ENCODE results near the gene XK. TPM values are rescaled to one million over a fixed set of nuclear protein-coding genes. Genes with fewer than 3 reads are reported as not detected.
A peak's percentile ranks its signal among the peaks of the same experiment; 100 is the strongest.

The XK gene
- total RNA-seq, 1 donor from 2014 or later, result 1.1 TPM

GRCh38 chrX:37722595-37722994 lies 37.0 kb downstream of the XK start:
- TF ChIP-seq, protein P1, sequence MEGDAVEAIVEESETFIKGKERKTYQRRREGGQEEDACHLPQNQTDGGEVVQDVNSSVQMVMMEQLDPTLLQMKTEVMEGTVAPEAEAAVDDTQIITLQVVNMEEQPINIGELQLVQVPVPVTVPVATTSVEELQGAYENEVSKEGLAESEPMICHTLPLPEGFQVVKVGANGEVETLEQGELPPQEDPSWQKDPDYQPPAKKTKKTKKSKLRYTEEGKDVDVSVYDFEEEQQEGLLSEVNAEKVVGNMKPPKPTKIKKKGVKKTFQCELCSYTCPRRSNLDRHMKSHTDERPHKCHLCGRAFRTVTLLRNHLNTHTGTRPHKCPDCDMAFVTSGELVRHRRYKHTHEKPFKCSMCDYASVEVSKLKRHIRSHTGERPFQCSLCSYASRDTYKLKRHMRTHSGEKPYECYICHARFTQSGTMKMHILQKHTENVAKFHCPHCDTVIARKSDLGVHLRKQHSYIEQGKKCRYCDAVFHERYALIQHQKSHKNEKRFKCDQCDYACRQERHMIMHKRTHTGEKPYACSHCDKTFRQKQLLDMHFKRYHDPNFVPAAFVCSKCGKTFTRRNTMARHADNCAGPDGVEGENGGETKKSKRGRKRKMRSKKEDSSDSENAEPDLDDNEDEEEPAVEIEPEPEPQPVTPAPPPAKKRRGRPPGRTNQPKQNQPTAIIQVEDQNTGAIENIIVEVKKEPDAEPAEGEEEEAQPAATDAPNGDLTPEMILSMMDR (IDR thresholded peaks at IDR 0.05; ENCODE audit: unreplicated experiment), result no peak

DNA sequence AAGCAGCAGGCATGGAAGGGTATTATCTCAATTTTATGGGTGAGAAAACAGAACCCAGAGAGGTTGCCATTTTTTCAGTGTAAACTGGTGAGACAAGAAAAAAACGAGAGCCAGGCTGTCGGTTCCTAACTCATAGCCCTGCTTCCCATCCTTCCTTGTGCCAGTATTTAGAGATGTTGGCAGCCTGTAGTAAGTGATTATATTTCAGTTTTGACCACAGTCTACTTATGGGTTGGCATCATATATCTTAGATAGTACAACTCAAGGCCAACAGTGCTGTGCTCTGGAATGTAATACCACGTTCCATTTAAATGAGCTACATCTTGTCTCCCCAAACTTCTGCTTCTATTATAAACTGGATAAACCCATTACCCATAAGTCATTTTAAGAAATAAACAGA lies 40.8 kb downstream of the XK start:
- no peak overlapping the region for H3K4me3 Mint-ChIP-seq (ENCODE audit: low read depth)
- TF ChIP-seq, protein P1 (IDR thresholded peaks at IDR 0.05; ENCODE audit: unreplicated experiment), result no peak
- DNase-seq (ENCODE audit: low spot score, unreplicated experiment), result no peak
- no peaks in the 10 kb centered on the region for H3K4me1 Mint-ChIP-seq (ENCODE audit: low read depth)
- H3K36me3 Mint-ChIP-seq (ENCODE audit: insufficient read depth), result peaks cover 2% of the 10 kb centered on the region
- H3K9me3 Mint-ChIP-seq (ENCODE audit: low read depth), result peaks cover 27% of the 10 kb centered on the region
- no peak overlapping the region for H3K27ac Mint-ChIP-seq
- H3K27me3 Mint-ChIP-seq, result no peaks in the 10 kb centered on the region

More at GRCh38 chrX:37722595-37722994, 37.0 kb downstream of the XK start:
- Mint-ChIP-seq H3K4me3 (ENCODE audit: low read depth) (no peak overlapping the region), H3K27me3 (no peaks in the 10 kb centered on the region), H3K9me3 (ENCODE audit: low read depth) (peaks cover 44% of the 10 kb centered on the region), H3K36me3 (ENCODE audit: insufficient read depth) (peaks cover 2% of the 10 kb centered on the region), H3K27ac (no peak overlapping the region), H3K4me1 (ENCODE audit: low read depth) (no peaks in the 10 kb centered on the region)
- DNase-seq (ENCODE audit: low spot score, unreplicated experiment), result no peak

GRCh38 chrX:37745354-37745753 lies 59.8 kb downstream of the XK start:
- Mint-ChIP-seq H3K27ac (no peak overlapping the region), H3K4me1 (ENCODE audit: low read depth) (no peaks in the 10 kb centered on the region), H3K4me3 (ENCODE audit: low read depth) (no peak overlapping the region), H3K36me3 (ENCODE audit: insufficient read depth) (no peaks in the 10 kb centered on the region), H3K9me3 (ENCODE audit: low read depth) (peaks cover 34% of the 10 kb centered on the region), H3K27me3 (no peaks in the 10 kb centered on the region)
- TF ChIP-seq, protein P1 (IDR thresholded peaks at IDR 0.05; ENCODE audit: unreplicated experiment), result peak; percentile 72
- DNase-seq (ENCODE audit: low spot score, unreplicated experiment), result peak; percentile 45

DNA sequence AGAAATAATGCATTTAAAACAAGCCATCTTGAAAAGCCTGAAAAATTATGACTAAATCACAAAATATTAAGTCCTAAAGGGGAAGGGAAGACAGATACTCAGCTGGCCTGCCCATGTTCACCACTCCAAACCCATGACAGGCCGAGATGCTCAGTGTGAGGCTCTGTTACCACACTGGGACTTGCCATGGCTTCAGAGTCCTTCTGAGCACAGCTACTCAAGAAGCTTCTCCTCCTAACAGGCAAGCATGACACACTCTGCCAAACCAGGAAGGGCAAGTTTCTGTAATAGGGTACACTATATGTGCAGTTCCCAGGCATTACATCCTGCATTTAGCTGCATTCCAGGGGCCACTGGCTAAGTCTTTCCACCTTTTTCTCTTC lies 60.2 kb downstream of the XK start:
- no peak overlapping the region for H3K27ac Mint-ChIP-seq
- H3K27me3 Mint-ChIP-seq, result no peaks in the 10 kb centered on the region
- no peak overlapping the region for H3K4me3 Mint-ChIP-seq (ENCODE audit: low read depth)
- no peak for DNase-seq (ENCODE audit: low spot score, unreplicated experiment)
- TF ChIP-seq, protein P1 (IDR thresholded peaks at IDR 0.05; ENCODE audit: unreplicated experiment), result no peak
- H3K9me3 Mint-ChIP-seq (ENCODE audit: low read depth), result peaks cover 29% of the 10 kb centered on the region
- H3K36me3 Mint-ChIP-seq (ENCODE audit: insufficient read depth), result no peaks in the 10 kb centered on the region
- H3K4me1 Mint-ChIP-seq (ENCODE audit: low read depth), result no peaks in the 10 kb centered on the region

GRCh38 chrX:37746218-37746941 lies 60.8 kb downstream of the XK start:
- H3K9me3 Mint-ChIP-seq (ENCODE audit: low read depth), result peaks cover 30% of the 10 kb centered on the region
- no peak overlapping the region for H3K27ac Mint-ChIP-seq
- no peak for DNase-seq (ENCODE audit: low spot score, unreplicated experiment)
- no peak overlapping the region for H3K4me3 Mint-ChIP-seq (ENCODE audit: low read depth)
- no peaks in the 10 kb centered on the region for H3K4me1 Mint-ChIP-seq (ENCODE audit: low read depth)
- no peaks in the 10 kb centered on the region for H3K27me3 Mint-ChIP-seq
- TF ChIP-seq, protein P1 (IDR thresholded peaks at IDR 0.05; ENCODE audit: unreplicated experiment), result no peak
- no peaks in the 10 kb centered on the region for H3K36me3 Mint-ChIP-seq (ENCODE audit: insufficient read depth)

Data from progenitor cell of endocrine pancreas (in vitro differentiated cells).